ENCODE results near the gene GRN. TPM values are rescaled to one million over a fixed set of nuclear protein-coding genes. Genes with fewer than 3 reads are reported as not detected.
"Not testable (repeated sequence)": the region's sequence is repeated elsewhere in the genome, so short reads cannot be mapped to it uniquely, and the experiment has no call there.

Gene GRN
- polyA plus RNA-seq, 4 donors: 229 to 332 (median 237) TPM

GRCh38 chr17:44321246-44322120 lies 23.6 kb upstream of the GRN start:
- no peak for DNase-seq (ENCODE audit: low read depth in 4 of 4, low spot score in 3 of 4)

GRCh38 chr17:44322236-44322895 lies 22.7 kb upstream of the GRN start:
- no peak for DNase-seq (ENCODE audit: low read depth in 4 of 4, low spot score in 3 of 4)

GRCh38 chr17:44323359-44324091 lies 21.6 kb upstream of the GRN start:
- no peak for DNase-seq (ENCODE audit: low read depth in 4 of 4, low spot score in 3 of 4)

- no peak for DNase-seq (ENCODE audit: low read depth in 4 of 4, low spot score in 3 of 4)
Observed at GRCh38 chr17:44324092-44324570, 21.0 kb upstream of the GRN start.

GRCh38 chr17:44324571-44325275 lies 20.4 kb upstream of the GRN start, which contains the start of gene SLC25A39:
TSS of gene SLC25A39 (minus strand) at chr17:44324823. CDS start at chr17:44323562, 1,261 bp downstream.
- peak; percentile 85 to 91 (median 86) for DNase-seq (ENCODE audit: low read depth in 4 of 4, low spot score in 3 of 4)

- peak; percentile 80 to 94 (median 92) for DNase-seq (ENCODE audit: low read depth in 4 of 4, low spot score in 3 of 4)
Observed at GRCh38 chr17:44326861-44327444, 18.1 kb upstream of the GRN start.

GRCh38 chr17:44327715-44328449 lies 17.2 kb upstream of the GRN start:
- DNase-seq (ENCODE audit: low read depth in 4 of 4, low spot score in 3 of 4): no peak

- not testable (repeated sequence) for DNase-seq (ENCODE audit: low read depth in 4 of 4, low spot score in 3 of 4)
Observed at GRCh38 chr17:44329516-44329915, 15.6 kb upstream of the GRN start.

GRCh38 chr17:44330263-44330662 lies 14.8 kb upstream of the GRN start:
- not testable (repeated sequence) for DNase-seq (ENCODE audit: low read depth in 4 of 4, low spot score in 3 of 4)

GRCh38 chr17:44331249-44331760 lies 13.8 kb upstream of the GRN start:
- peak in 1 of 4 donors; percentile 78 for DNase-seq (ENCODE audit: low read depth in 4 of 4, low spot score in 3 of 4)

- DNase-seq (ENCODE audit: low read depth in 4 of 4, low spot score in 3 of 4): no peak
Observed at GRCh38 chr17:44333371-44333770, 11.7 kb upstream of the GRN start.

- DNase-seq (ENCODE audit: low read depth in 4 of 4, low spot score in 3 of 4): no peak
Observed at GRCh38 chr17:44334315-44334714, 10.8 kb upstream of the GRN start.

- DNase-seq (ENCODE audit: low read depth in 4 of 4, low spot score in 3 of 4): no peak
Observed at GRCh38 chr17:44334727-44335126, 10.4 kb upstream of the GRN start.

GRCh38 chr17:44335564-44335963 lies 9.5 kb upstream of the GRN start:
- DNase-seq (ENCODE audit: low read depth in 4 of 4, low spot score in 3 of 4): no peak

- DNase-seq (ENCODE audit: low read depth in 4 of 4, low spot score in 3 of 4): no peak
Observed at GRCh38 chr17:44335968-44336367, 9.1 kb upstream of the GRN start.

- no peak for DNase-seq (ENCODE audit: low read depth in 4 of 4, low spot score in 3 of 4)
Observed at GRCh38 chr17:44338702-44339101, 6.4 kb upstream of the GRN start.

GRCh38 chr17:44340553-44340952 lies 4.5 kb upstream of the GRN start:
- DNase-seq (ENCODE audit: low read depth in 4 of 4, low spot score in 3 of 4): not testable (repeated sequence)

GRCh38 chr17:44343510-44344209 lies 1.4 kb upstream of the GRN start:
- no peak for DNase-seq (ENCODE audit: low read depth in 4 of 4, low spot score in 3 of 4)
